MM.1S (cell line): ENCODE results near the gene HINFP.
"Not testable (repeated sequence)": the region's sequence is repeated elsewhere in the genome, so short reads cannot be mapped to it uniquely, and the experiment has no call there.

Source experiments
- DNase-seq: peaks from one replicate; pipeline ENCODE4 v3.0.0-alpha.2; 2015
- H2AFZ ChIP-seq: fragments of 300-600 bp; sonication (generic); 2 replicates; pipeline ENCODE4 v1.6.0; 2016; ENCODE audit warnings: antibody characterized with exemption, low read length
- H3F3A ChIP-seq: fragments of 300-600 bp; sonication (generic); 2 replicates; pipeline ENCODE4 v1.6.1; 2016; ENCODE audit warnings: mild to moderate bottlenecking, antibody characterized with exemption, low read length, moderate library complexity, mixed read lengths; ENCODE audit not compliant: insufficient read depth
- H3K27ac ChIP-seq: fragments of 300-600 bp; sonication (generic); 2 replicates; pipeline ENCODE4 v1.5.1; 2016; ENCODE audit warnings: mild to moderate bottlenecking, low read length
- H3K27me3 ChIP-seq: fragments of 300-600 bp; sonication (generic); replicated peaks from 2 replicates; pipeline ENCODE4 v1.6.0; 2016; ENCODE audit warnings: low read length; ENCODE audit not compliant: insufficient read depth
- H3K36me3 ChIP-seq: fragments of 300-600 bp; sonication (generic); replicated peaks from 2 replicates; pipeline ENCODE4 v1.6.1; 2016; ENCODE audit warnings: mild to moderate bottlenecking, low read length, mixed read lengths; ENCODE audit not compliant: insufficient read depth
- H3K4me1 ChIP-seq: fragments of 300-600 bp; sonication (generic); 2 replicates; pipeline ENCODE4 v1.6.1; 2016; ENCODE audit warnings: low read length, mixed read lengths
- H3K4me2 ChIP-seq: fragments of 300-600 bp; sonication (generic); 2 replicates; pipeline ENCODE4 v1.6.0; 2016; ENCODE audit warnings: low read depth, low read length
- H3K4me3 ChIP-seq: fragments of 300-600 bp; sonication (generic); 2 replicates; pipeline ENCODE4 v1.5.1; 2016; ENCODE audit warnings: low read length, mixed read lengths
- H3K79me2 ChIP-seq: fragments of 300-600 bp; sonication (generic); 2 replicates; pipeline ENCODE4 v1.6.1; 2016; ENCODE audit warnings: mixed run types, low read length, mixed read lengths
- H3K9ac ChIP-seq: fragments of 300-600 bp; sonication (generic); 2 replicates; pipeline ENCODE4 v1.6.1; 2016; ENCODE audit warnings: low read length, mixed read lengths
- H3K9me2 ChIP-seq: fragments of 300-600 bp; sonication (generic); replicated peaks from 2 replicates; pipeline ENCODE4 v1.6.1; 2016; ENCODE audit warnings: mild to moderate bottlenecking, low read length, mixed read lengths; ENCODE audit not compliant: insufficient read depth
- H3K9me3 ChIP-seq: fragments of 300-600 bp; sonication (generic); replicated peaks from 2 replicates; pipeline ENCODE4 v1.6.1; 2016; ENCODE audit warnings: mild to moderate bottlenecking, low read length, mixed read lengths; ENCODE audit not compliant: insufficient read depth
- H4K20me1 ChIP-seq: fragments of 300-600 bp; sonication (generic); 2 replicates; pipeline ENCODE4 v1.6.1; 2016; ENCODE audit warnings: mild to moderate bottlenecking, low read length, moderate library complexity, mixed read lengths; ENCODE audit not compliant: insufficient read depth
- EZH2 ChIP-seq: fragments of 300-600 bp; sonication (generic); optimal IDR thresholded peaks from 2 replicates; pipeline ENCODE3; 2017; ENCODE audit warnings: low read depth, mild to moderate bottlenecking, antibody characterized with exemption, low read length, mixed read lengths
- EZH2phosphoT487 ChIP-seq: fragments of 300-600 bp; sonication (generic); IDR thresholded peaks from 2 replicates; pipeline ENCODE4 v1.6.1; 2018; ENCODE audit warnings: antibody characterized with exemption, low read length
- TF ChIP-seq, protein P1 (sequence below): fragments of 300-600 bp; sonication (generic); IDR thresholded peaks from 2 replicates; pipeline ENCODE4 v1.5.1; 2016; ENCODE audit warnings: antibody characterized with exemption, low read length, mixed read lengths

HINFP gene

DNA sequence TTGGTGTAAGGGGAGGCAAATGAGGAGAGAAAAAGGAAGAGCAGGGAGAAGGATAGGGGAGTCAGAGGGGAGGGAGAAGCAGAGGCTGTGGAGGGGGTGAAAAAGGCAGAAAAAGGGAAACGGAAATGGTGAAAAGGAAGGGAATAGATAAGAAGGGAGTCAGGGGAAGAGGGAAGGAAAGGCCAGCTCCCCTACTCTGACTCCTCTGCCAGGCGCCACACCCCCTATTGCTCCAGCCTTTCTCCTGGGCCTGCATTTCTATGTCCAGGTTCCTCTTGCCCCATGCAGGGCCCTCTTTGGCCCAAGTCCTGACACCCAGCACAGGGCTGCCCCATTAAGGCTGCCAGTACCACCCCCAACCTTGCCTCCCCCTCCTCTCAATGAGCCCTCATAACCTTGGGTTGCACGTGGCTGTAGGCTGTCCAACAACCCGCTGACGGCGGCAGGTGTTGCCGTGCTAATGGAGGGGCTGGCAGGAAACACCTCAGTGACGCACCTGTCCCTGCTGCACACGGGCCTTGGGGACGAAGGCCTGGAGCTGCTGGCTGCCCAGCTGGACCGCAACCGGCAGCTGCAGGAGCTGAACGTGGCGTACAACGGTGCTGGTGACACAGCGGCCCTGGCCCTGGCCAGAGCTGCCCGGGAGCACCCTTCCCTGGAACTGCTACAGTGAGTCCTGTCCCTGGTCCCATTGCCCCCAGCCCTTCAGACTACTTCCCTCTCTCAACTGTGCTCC is 60.5 kb downstream of the HINFP start:
- Histone ChIP-seq H3K9me3 (no peaks in the 10 kb centered on the region), H3K9me2 (no peaks in the 10 kb centered on the region), H3K79me2 (no peaks in the 10 kb centered on the region), H3K27ac (no peak overlapping the region), H3K4me2 (no peak overlapping the region), H3K9ac (no peak overlapping the region), H3K4me3 (no peak overlapping the region), H4K20me1 (no peaks in the 10 kb centered on the region), H3F3A (no peaks in the 10 kb centered on the region), H2AFZ (no peak overlapping the region), H3K36me3 (no peaks in the 10 kb centered on the region), H3K27me3 (peaks cover 8% of the 10 kb centered on the region; the same call in 1 of the 2 replicates), H3K4me1 (0 out of 2 replicates have a peak, but pooled peaks cover 4% of the 10 kb centered on the region)
- no peak for TF ChIP-seq EZH2
- TF ChIP-seq, protein P1, sequence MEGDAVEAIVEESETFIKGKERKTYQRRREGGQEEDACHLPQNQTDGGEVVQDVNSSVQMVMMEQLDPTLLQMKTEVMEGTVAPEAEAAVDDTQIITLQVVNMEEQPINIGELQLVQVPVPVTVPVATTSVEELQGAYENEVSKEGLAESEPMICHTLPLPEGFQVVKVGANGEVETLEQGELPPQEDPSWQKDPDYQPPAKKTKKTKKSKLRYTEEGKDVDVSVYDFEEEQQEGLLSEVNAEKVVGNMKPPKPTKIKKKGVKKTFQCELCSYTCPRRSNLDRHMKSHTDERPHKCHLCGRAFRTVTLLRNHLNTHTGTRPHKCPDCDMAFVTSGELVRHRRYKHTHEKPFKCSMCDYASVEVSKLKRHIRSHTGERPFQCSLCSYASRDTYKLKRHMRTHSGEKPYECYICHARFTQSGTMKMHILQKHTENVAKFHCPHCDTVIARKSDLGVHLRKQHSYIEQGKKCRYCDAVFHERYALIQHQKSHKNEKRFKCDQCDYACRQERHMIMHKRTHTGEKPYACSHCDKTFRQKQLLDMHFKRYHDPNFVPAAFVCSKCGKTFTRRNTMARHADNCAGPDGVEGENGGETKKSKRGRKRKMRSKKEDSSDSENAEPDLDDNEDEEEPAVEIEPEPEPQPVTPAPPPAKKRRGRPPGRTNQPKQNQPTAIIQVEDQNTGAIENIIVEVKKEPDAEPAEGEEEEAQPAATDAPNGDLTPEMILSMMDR: no peak
- TF ChIP-seq EZH2phosphoT487: no peak
- DNase-seq: no peak

DNA sequence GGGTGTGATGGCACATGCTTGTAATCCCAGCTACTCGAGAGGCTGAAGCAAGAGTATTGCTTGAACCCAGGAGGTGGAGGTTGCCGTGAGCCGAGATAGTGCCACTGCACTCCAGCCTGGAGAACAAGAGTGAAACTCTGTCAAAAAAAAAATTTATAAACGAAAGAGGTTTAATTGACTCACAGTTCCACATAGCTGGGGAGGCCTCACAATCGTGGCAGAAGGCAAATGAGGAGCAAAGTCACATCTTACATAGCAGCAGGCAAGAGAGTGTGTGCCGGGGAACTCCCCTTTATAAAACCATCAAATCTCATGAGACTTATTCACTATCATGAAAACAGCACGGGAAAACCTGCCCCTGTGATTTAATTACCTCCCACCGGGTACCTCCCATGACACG is 63.0 kb downstream of the HINFP start:
- not testable (repeated sequence) for H3F3A ChIP-seq, H2AFZ ChIP-seq, H3K36me3 ChIP-seq, H3K79me2 ChIP-seq, H3K4me2 ChIP-seq, H3K9me2 ChIP-seq, H3K9ac ChIP-seq, H3K9me3 ChIP-seq, H3K4me3 ChIP-seq, H3K27ac ChIP-seq, DNase-seq, H3K4me1 ChIP-seq, H4K20me1 ChIP-seq
- peaks cover 16% of the 10 kb centered on the region for H3K27me3 ChIP-seq
